ENCODE results near the gene IPO5. TPM values are rescaled to one million over a fixed set of nuclear protein-coding genes. Genes with fewer than 3 reads are reported as not detected.
"Not testable (repeated sequence)": the region's sequence is repeated elsewhere in the genome, so short reads cannot be mapped to it uniquely, and the experiment has no call there.

The IPO5 gene
- total RNA-seq, 1 donor from 2014 or later = 113 TPM

DNA sequence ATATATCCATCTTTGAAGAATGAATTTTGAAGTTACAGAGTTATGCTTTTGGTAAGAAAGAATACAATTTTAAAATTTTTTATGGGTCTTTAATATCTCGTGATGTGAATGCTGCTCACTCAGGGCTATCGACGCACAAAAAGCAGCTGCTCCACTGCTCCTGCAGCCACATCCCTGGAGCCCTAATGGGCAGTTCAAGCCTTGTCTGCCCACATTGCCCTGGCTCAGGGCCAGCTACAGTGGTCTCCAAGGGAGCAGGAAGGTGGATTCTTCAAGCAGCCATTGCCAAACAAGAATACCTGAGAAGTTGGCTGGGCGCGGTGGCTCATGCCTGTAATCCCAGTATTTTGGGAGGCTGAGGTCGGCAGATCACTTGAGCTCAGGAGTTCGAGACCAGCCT lies 85.8 kb downstream of the IPO5 start:
- Histone ChIP-seq H3K36me3 (no peaks in the 10 kb centered on the region), H3K9me3 (replicated peaks) (no peaks in the 10 kb centered on the region), H3K27me3 (ENCODE audit: low read depth) (peaks cover 5% of the 10 kb centered on the region), H3K4me1 (no peaks in the 10 kb centered on the region), H3K4me3 (no peak overlapping the region), H3K27ac (replicated peaks) (no peak overlapping the region)
- DNase-seq = no peak
- intact Hi-C loops (cut with micrococcal nuclease) = no loop called here
- no peak for TF ChIP-seq CTCF (IDR thresholded peaks at IDR 0.05; ENCODE audit: borderline replicate concordance)

- no peaks in the 10 kb centered on the region for H3K36me3 ChIP-seq
- peaks cover 5% of the 10 kb centered on the region for H3K27me3 ChIP-seq (ENCODE audit: low read depth)
- no peaks in the 10 kb centered on the region for H3K4me1 ChIP-seq
- intact Hi-C loops (cut with micrococcal nuclease) = no loop called here
- no peak for DNase-seq
- no peak overlapping the region for H3K27ac ChIP-seq (replicated peaks)
- no peak overlapping the region for H3K4me3 ChIP-seq
- no peaks in the 10 kb centered on the region for H3K9me3 ChIP-seq (replicated peaks)
- TF ChIP-seq CTCF (IDR thresholded peaks at IDR 0.05; ENCODE audit: borderline replicate concordance) = no peak
These were observed 86.5 kb downstream of the IPO5 start for GRCh38 chr13:98039964-98040363.

GRCh38 chr13:98041081-98041820 lies 87.8 kb downstream of the IPO5 start:
- H3K4me3 ChIP-seq = no peak overlapping the region
- no peak for TF ChIP-seq CTCF (IDR thresholded peaks at IDR 0.05; ENCODE audit: borderline replicate concordance)
- intact Hi-C loops (cut with micrococcal nuclease) = no loop called here
- H3K9me3 ChIP-seq (replicated peaks) = no peaks in the 10 kb centered on the region
- DNase-seq = no peak
- H3K27me3 ChIP-seq (ENCODE audit: low read depth) = peaks cover 2% of the 10 kb centered on the region
- no peaks in the 10 kb centered on the region for H3K36me3 ChIP-seq
- no peaks in the 10 kb centered on the region for H3K4me1 ChIP-seq
- no peak overlapping the region for H3K27ac ChIP-seq (replicated peaks)

GRCh38 chr13:98044301-98044700 lies 90.8 kb downstream of the IPO5 start:
- H3K4me1 ChIP-seq = no peaks in the 10 kb centered on the region
- no peak overlapping the region for H3K27ac ChIP-seq (replicated peaks)
- no peaks in the 10 kb centered on the region for H3K9me3 ChIP-seq (replicated peaks)
- no peaks in the 10 kb centered on the region for H3K27me3 ChIP-seq (ENCODE audit: low read depth)
- no peaks in the 10 kb centered on the region for H3K36me3 ChIP-seq
- intact Hi-C loops (cut with micrococcal nuclease) = no loop called here
- DNase-seq = no peak
- no peak for TF ChIP-seq CTCF (IDR thresholded peaks at IDR 0.05; ENCODE audit: borderline replicate concordance)
- no peak overlapping the region for H3K4me3 ChIP-seq

GRCh38 chr13:98047785-98048184 lies 94.3 kb downstream of the IPO5 start:
- DNase-seq; H3K27me3 ChIP-seq (ENCODE audit: low read depth); intact Hi-C loops (cut with micrococcal nuclease); H3K36me3 ChIP-seq; H3K4me3 ChIP-seq; H3K9me3 ChIP-seq (replicated peaks); H3K4me1 ChIP-seq; H3K27ac ChIP-seq (replicated peaks): not testable (repeated sequence)

- no peak for TF ChIP-seq CTCF (IDR thresholded peaks at IDR 0.05; ENCODE audit: borderline replicate concordance)
These were observed 94.8 kb downstream of the IPO5 start for GRCh38 chr13:98048265-98048664.

More at GRCh38 chr13:98048265-98048664, 94.8 kb downstream of the IPO5 start:
- Histone ChIP-seq H3K4me3 (no peak overlapping the region), H3K9me3 (replicated peaks) (no peaks in the 10 kb centered on the region), H3K27ac (replicated peaks) (no peak overlapping the region), H3K36me3 (no peaks in the 10 kb centered on the region), H3K4me1 (no peaks in the 10 kb centered on the region), H3K27me3 (ENCODE audit: low read depth) (peaks cover 7% of the 10 kb centered on the region)
- intact Hi-C loops (cut with micrococcal nuclease) = no loop called here
- DNase-seq = no peak

Measured in left ventricle myocardium inferior (tissue), 1 donor.